22Rv1 (cell line): ENCODE data around the gene GPC4.

Experiments used
- ZFX ChIP-seq: fragments of 450-650 bp; IDR thresholded peaks from 2 replicates; pipeline ENCODE4 v1.6.1; 2017; ENCODE audit warnings: antibody characterized with exemption, borderline replicate concordance
- TF ChIP-seq, protein P1 (sequence below): fragments of 450-650 bp; IDR thresholded peaks from 2 replicates; pipeline ENCODE4 v1.5.1; 2017; ENCODE audit warnings: mild to moderate bottlenecking

DNA sequence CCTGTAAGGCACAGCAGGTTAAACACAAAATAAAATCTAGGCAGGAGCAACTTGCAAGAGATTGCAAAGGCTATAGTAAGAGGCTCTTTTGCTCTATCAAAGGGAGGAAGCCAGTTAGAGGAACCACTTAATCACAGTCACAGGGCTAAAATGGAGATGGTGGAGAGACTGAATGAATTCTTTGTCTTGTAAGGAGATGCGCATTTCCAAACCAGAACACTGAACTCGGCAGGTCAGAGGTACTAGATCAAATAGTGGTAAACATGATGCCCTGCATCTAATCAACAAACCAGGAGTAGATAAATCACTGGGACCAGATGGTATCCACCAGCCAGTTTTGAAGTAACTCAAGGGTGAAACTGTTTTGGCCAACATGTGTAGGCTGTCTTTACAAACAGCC is 55.8 kb downstream of the GPC4 start:
- TF ChIP-seq, protein P1, sequence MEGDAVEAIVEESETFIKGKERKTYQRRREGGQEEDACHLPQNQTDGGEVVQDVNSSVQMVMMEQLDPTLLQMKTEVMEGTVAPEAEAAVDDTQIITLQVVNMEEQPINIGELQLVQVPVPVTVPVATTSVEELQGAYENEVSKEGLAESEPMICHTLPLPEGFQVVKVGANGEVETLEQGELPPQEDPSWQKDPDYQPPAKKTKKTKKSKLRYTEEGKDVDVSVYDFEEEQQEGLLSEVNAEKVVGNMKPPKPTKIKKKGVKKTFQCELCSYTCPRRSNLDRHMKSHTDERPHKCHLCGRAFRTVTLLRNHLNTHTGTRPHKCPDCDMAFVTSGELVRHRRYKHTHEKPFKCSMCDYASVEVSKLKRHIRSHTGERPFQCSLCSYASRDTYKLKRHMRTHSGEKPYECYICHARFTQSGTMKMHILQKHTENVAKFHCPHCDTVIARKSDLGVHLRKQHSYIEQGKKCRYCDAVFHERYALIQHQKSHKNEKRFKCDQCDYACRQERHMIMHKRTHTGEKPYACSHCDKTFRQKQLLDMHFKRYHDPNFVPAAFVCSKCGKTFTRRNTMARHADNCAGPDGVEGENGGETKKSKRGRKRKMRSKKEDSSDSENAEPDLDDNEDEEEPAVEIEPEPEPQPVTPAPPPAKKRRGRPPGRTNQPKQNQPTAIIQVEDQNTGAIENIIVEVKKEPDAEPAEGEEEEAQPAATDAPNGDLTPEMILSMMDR: no peak
- no peak for TF ChIP-seq ZFX
